ENCODE results near the gene CDH23. TPM values are rescaled to one million over a fixed set of nuclear protein-coding genes. Genes with fewer than 3 reads are reported as not detected.

Gene CDH23
- total and polyA plus RNA-seq, 10 of the 15 experiments (the other 5 are each of a cell fraction or from before 2014, with no cell fraction given): 0.09 to 0.40 (median 0.15) TPM; not detected in 1

DNA sequence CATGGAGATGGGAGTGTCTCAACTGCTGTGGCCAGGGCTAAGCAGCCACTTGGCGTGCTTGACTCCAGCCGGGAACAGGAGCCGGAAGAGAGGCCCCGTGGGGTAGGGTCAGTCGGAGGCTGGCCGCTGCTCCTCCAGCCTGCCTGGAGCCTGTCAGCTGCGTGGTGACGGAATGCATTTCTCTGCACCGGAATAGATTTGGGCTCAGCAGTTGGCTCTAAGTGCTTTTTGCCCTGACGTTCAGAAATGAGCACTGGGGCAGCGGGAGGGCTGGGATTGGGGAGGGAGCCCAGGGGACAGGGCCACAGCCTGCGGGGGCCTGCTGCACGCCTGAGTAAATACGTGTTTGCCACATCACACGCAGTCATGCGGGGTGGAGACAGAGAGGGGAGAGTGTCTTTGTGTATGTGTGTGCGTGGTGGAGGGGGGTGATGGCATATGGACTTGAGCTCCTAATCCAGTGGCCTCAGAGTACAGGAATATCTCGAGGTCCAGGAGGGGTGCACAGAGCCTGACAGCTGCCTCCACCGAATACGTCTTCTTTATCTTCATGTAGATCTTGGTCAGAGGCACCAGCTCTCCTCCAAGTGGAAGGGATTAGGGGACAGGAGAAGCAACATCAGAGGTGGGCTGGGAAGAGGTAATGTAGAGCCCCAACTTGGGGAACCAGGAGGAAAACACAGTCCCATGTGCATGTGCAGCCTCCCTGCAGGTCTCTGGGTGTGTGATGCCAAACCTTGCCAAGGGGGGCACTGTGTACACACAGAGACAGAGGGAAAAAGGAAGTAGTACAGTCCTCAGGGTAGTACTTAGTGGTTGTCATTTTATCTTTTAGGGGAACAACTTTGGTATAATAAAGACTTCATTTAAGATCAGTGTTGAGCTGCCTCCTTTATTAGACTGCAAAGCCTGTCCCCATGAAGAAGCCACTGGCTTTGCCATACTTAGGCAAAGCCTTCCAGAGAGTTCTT is 151.4 kb downstream of the CDH23 start (continued):
- TF ChIP-seq GABPA (IDR thresholded peaks at IDR 0.05; ENCODE audit: low read depth): no peak
- no peak for TF ChIP-seq USF2 (IDR thresholded peaks at IDR 0.05; ENCODE audit: borderline replicate concordance, low read depth, low read length)

DNA sequence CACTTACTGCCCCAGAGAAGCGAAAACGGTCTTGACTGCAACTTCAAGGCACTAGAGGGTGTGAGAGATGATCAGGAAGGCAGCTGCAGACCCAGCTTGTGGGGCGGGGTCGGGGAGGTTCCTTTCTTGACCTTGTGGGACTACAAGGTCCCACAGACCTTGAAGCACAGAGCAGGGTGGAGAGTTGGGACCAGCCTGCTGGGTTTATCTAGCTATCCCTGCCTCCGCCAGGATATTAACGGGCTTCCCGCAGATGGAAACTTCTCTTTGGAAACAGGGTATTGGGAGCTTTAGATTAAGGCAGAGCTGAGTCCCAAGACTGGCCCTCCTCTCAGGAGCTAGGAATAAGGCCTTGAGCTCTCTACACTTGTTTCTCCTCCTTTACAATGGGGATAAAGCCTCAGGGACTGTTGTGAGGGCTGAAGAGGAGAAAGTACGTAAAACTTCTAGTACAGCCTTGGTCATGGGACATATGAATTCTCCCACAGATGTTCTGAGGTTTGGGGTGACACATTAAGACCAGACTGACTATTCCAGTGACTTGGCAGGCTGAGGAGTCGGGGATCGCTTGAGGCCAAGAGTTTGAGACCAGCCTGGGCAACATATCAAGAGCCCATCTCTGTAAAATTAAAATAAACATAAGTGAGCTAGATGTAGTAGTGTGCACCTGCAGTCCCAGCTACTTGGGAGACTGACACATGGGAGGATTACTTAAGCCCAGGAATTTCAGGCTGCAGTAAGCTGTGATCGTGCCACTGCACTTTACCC is 153.2 kb downstream of the CDH23 start:
- Histone ChIP-seq H3K4me2 (ENCODE audit: control insufficient read depth, insufficient read depth) (no peak overlapping the region), H3K4me3 (no peak overlapping the region), H3K27me3 (replicated peaks in 1 of 2; ENCODE audit: control insufficient read depth in 2 of 2, insufficient read depth in 2 of 2, low read length in 1 of 2) (peaks cover 0 to 3% of the 10 kb centered on the region in 2 experiments; a peak in 2 of 4 replicates), H3K4me1 (ENCODE audit: control insufficient read depth, insufficient read depth, low read length) (no peaks in the 10 kb centered on the region), H3K79me2 (ENCODE audit: control insufficient read depth, insufficient read depth, low read length) (no peaks in the 10 kb centered on the region), H3K27ac (ENCODE audit: control insufficient read depth, insufficient read depth) (no peak overlapping the region), H2AFZ (ENCODE audit: control insufficient read depth, low read depth, low read length) (no peak overlapping the region), H3K36me3 (ENCODE audit: control insufficient read depth in 2 of 2, insufficient read depth in 2 of 2, low read length in 1 of 2) (no peaks in the 10 kb centered on the region), H3K9ac (ENCODE audit: control insufficient read depth, insufficient read depth, low read length) (no peak overlapping the region), H4K20me1 (ENCODE audit: control insufficient read depth, insufficient read depth) (no peaks in the 10 kb centered on the region), H3K9me3 (replicated peaks; ENCODE audit: control insufficient read depth, insufficient read depth, low read length) (no peaks in the 10 kb centered on the region)
- DNase-seq (ENCODE audit: low read depth, low spot score) (no peak), ATAC-seq (no peak), FAIRE-seq (no peak)
- POLR2A ChIA-PET: interaction anchor here (0.6 kb wide), 1 partner anchor 51 kb away, joined by 4 read pairs; no protein-coding TSS in a partner anchor
- 34% methylated on average over 11 of the region's 11 CpGs for WGBS (ENCODE audit: insufficient coverage, insufficient replicate concordance, low lambda C conversion rate, missing lambda C conversion rate)
- in situ Hi-C loops (cut with MboI): no loop called here
- intact Hi-C loops (cut with micrococcal nuclease; ENCODE audit: unreplicated experiment): no loop called here
- RAD21 ChIA-PET (ENCODE audit: unreplicated experiment): interaction anchor here (0.6 kb wide), 1 partner anchor 206 kb away, joined by 3 read pairs; no protein-coding TSS in a partner anchor
- CTCF ChIA-PET: interaction anchor here (0.7 to 4.0 kb wide), 5 partner anchors 20 to 280 kb away, joined by 3 to 12 read pairs (median 3); no protein-coding TSS in a partner anchor
- SMC1A ChIA-PET (ENCODE audit: uncharacterized antibody, unreplicated experiment): no interaction called here
- no peak for TF ChIP-seq ELK1 (IDR thresholded peaks at IDR 0.05; ENCODE audit: low read depth, low read length)
- no peak for TF ChIP-seq BCL3 (IDR thresholded peaks at IDR 0.05; ENCODE audit: borderline replicate concordance, insufficient read depth, low read depth, low read length, poor library complexity, severe bottlenecking)
- no peak for TF ChIP-seq FOXK2 (IDR thresholded peaks at IDR 0.05)
- TF ChIP-seq CEBPB (IDR thresholded peaks at IDR 0.05; ENCODE audit: borderline replicate concordance in 1 of 2, low read depth in 2 of 2, low read length in 2 of 2): no peak
- no peak for TF ChIP-seq ZNF24 (IDR thresholded peaks at IDR 0.05)
- TF ChIP-seq JUND (IDR thresholded peaks at IDR 0.05; ENCODE audit: low read depth, low read length): no peak
- TF ChIP-seq SUZ12 (IDR thresholded peaks at IDR 0.05; ENCODE audit: unreplicated experiment): no peak
- no peak for TF ChIP-seq ZNF207 (IDR thresholded peaks at IDR 0.05; ENCODE audit: borderline replicate concordance)
- TF ChIP-seq TARDBP (IDR thresholded peaks at IDR 0.05; ENCODE audit: borderline replicate concordance): no peak
- no peak for TF ChIP-seq TCF3 (IDR thresholded peaks at IDR 0.05; ENCODE audit: borderline replicate concordance, insufficient read depth, low read depth, low read length)
- TF ChIP-seq, protein P1, sequence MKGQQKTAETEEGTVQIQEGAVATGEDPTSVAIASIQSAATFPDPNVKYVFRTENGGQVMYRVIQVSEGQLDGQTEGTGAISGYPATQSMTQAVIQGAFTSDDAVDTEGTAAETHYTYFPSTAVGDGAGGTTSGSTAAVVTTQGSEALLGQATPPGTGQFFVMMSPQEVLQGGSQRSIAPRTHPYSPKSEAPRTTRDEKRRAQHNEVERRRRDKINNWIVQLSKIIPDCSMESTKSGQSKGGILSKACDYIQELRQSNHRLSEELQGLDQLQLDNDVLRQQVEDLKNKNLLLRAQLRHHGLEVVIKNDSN (IDR thresholded peaks at IDR 0.05; ENCODE audit: borderline replicate concordance, extremely low read length, insufficient read depth, low read depth, low read length): no peak
- no peak for TF ChIP-seq POLR2AphosphoS5 (IDR thresholded peaks at IDR 0.05; ENCODE audit: low read length)
- TF ChIP-seq YY1 (IDR thresholded peaks at IDR 0.05; ENCODE audit: low read depth, low read length): no peak
- BruUV-seq (replicated peaks): no TSS peak

All from GM12878 (cell line).